ENCODE data around the gene PARVA. TPM values are rescaled to one million over a fixed set of nuclear protein-coding genes. Genes with fewer than 3 reads are reported as not detected.

The PARVA gene
- total and polyA plus RNA-seq, 9 of the 15 experiments (the other 6 are each of a cell fraction or from before 2014, with no cell fraction given): 0.11 TPM; not detected in 8

DNA sequence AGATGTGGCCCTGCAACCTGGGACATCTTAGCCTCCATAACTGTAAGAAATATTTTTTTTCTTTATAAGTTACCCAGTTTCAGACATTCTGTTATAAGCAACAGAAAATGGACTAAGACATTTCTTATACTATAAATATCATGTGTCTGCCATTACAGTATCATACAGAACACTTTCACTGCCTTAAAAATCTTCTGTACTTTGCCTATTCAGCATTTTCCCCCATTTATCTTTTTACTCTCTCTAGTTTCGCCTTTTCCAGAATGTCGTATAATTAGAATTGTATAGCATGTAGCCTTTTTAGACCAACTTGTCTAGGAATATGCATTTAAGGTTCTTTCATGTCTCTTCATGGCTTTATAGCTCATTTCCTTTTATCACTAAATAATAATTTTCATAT is 88.0 kb downstream of the PARVA start:
- ChIA-PET POLR2A (no interaction called here), CTCF (ENCODE audit: low intra/inter-chr PET ratio) (no interaction called here)
- H2AFZ ChIP-seq (ENCODE audit: low read depth, low read length): no peak overlapping the region
- H4K20me1 ChIP-seq (replicated peaks; ENCODE audit: control insufficient read depth, insufficient read depth, low read length): no peaks in the 10 kb centered on the region
- in situ Hi-C loops (cut with MboI): no loop called here
- FAIRE-seq (no peak), DNase-seq (ENCODE audit: extremely low read depth in 1 of 4, low spot score in 3 of 4) (no peak), ATAC-seq (no peak)
- H3K27me3 ChIP-seq (ENCODE audit: control insufficient read depth in 2 of 2, insufficient read depth in 2 of 2, low read length in 2 of 2): peaks cover 2 to 10% of the 10 kb centered on the region in 2 experiments; a peak in 2 of 5 replicates
- H3K9me3 ChIP-seq (replicated peaks; ENCODE audit: control insufficient read depth, insufficient read depth, low read depth, low read length): no peaks in the 10 kb centered on the region
- H3K79me2 ChIP-seq (ENCODE audit: control insufficient read depth, insufficient read depth, low read length): no peaks in the 10 kb centered on the region
- H3K4me1 ChIP-seq (replicated peaks in 1 of 2; ENCODE audit: control insufficient read depth in 2 of 2, insufficient read depth in 2 of 2, low read length in 2 of 2): 0 out of 5 replicates have a peak, but pooled peaks cover 0 to 2% of the 10 kb centered on the region in 2 experiments
- WGBS (ENCODE audit: insufficient coverage, low coverage, missing lambda C conversion rate): 0% methylated on average over 2 of the region's 2 CpGs
- H3K27ac ChIP-seq (ENCODE audit: extremely low read depth, low read depth, low read length): no peak overlapping the region
- H3K9ac ChIP-seq (ENCODE audit: insufficient read depth in 1 of 2, low read depth in 2 of 2, low read length in 2 of 2): no peak overlapping the region
- TF ChIP-seq C11orf30 (IDR thresholded peaks at IDR 0.05; ENCODE audit: low read depth): peak; percentile 63; the same call in 1 of the 2 replicates
- 0 out of 2 replicates have a peak, but pooled peaks have one; percentile 15 for TF ChIP-seq MAFG (tag; conservative IDR thresholded peaks at IDR 0.05)
- TF ChIP-seq, protein P1, sequence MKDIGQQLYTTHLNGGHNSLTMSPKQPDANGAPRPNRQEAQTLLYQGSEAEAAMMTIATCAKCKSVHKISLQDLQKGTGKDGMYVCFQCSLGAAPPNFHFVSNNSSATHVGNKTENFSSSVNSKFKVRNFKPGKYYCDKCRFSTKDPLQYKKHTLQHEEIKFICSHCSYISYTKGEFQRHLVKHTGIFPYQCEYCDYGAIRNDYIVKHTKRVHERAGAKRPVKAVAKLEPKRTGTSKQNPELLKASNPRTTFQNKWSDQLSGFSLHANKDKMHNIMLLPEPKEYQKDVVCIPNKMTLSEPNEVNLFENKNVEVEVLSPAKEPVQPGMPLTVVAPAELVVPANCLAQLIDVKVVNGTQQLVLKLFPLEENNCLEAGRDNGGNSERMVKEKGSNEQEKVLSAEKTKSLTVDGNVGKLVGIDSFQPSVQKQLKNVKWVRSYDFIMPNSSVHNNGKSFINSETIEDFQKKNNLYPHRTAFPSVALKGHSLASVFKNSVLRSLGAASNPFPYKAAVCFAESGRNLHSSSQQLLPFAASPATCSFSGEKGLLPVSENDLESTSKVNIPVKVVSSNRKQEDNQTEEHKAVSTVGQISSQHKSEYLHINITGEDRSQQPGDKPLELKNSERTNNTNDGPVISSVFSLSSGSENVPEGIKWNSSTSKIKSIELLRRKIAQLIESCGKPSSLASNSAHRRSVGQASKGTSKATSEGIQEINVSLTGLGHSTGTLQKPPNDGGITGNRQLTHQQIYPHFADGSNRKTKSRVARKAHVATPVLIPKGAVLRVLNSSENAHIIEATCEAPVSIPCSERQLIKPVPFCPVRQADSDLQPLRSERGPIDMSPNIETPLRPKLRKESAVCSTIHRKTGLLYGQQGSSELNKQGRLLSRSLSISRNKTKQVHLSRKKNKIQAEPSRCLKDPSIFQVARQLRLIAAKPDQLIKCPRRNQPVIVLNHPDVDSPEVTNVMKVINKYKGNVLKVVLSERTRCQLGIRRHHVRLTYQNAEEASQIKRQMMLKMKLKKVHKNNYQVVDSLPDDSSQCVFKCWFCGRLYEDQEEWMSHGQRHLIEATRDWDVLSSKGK (CRISPR knock-in tag; IDR thresholded peaks at IDR 0.05): no peak
- no peak for TF ChIP-seq POLR2AphosphoS5 (IDR thresholded peaks at IDR 0.05; ENCODE audit: control insufficient read depth, insufficient read depth, low read depth, low read length)
- TF ChIP-seq MAFK (IDR thresholded peaks at IDR 0.05; ENCODE audit: low read length): peak; percentile 16; the same call in 1 of the 2 replicates
- no peak for TF ChIP-seq NR3C1 (CRISPR knock-in tag; IDR thresholded peaks at IDR 0.05)
- peak; percentile 73 for TF ChIP-seq ZNF316 (IDR thresholded peaks at IDR 0.05)
- no peak for TF ChIP-seq EP400 (IDR thresholded peaks at IDR 0.05)
- TF ChIP-seq MAFF (IDR thresholded peaks at IDR 0.05; ENCODE audit: low read length): peak; percentile 27; the same call in 1 of the 2 replicates
- no peak overlapping the region for H3K4me2 ChIP-seq (ENCODE audit: insufficient read depth, low read length)
- no peaks in the 10 kb centered on the region for H3K36me3 ChIP-seq (ENCODE audit: control insufficient read depth, insufficient read depth, low read length)
- BruUV-seq (replicated peaks): no TSS peak
- H3K9me1 ChIP-seq (ENCODE audit: control insufficient read depth, insufficient read depth, low read length): no peaks in the 10 kb centered on the region
- intact Hi-C loops (cut with micrococcal nuclease): no loop called here
- H3K4me3 ChIP-seq: no peak overlapping the region

Measured in K562 (cell line).